Mammary epithelial cell (primary cell): ENCODE results near the gene SLC50A1.
"Not testable (repeated sequence)": the region's sequence is repeated elsewhere in the genome, so short reads cannot be mapped to it uniquely, and the experiment has no call there.

Experiments
- CTCF ChIP-seq, 2 donors: IDR thresholded peaks in 1 of 2; conservative IDR thresholded peaks in 1 of 2; 2 replicates each; pipeline ENCODE4 v1.5.1; 2011 to 2012; ENCODE audit warnings: inconsistent platforms in 2 of 2, low read length in 2 of 2, mild to moderate bottlenecking in 2 of 2, control low read depth in 1 of 2, low read depth in 1 of 2; ENCODE audit not compliant: insufficient read depth in 1 of 2; ENCODE audit errors: extremely low read depth in 1 of 2
- EZH2 ChIP-seq: IDR thresholded peaks from 2 replicates; pipeline ENCODE4 v1.6.1; 2012; ENCODE audit warnings: low read length, inconsistent platforms, borderline replicate concordance

GRCh38 chr1:155164625-155165024 lies 29.0 kb downstream of the SLC50A1 start:
- not testable (repeated sequence) for TF ChIP-seq CTCF (conservative IDR thresholded peaks at IDR 0.05 in 1 of 2, IDR thresholded peaks at IDR 0.05 in 1 of 2; ENCODE audit: extremely low read depth in 1 of 2, insufficient read depth in 1 of 2, low read depth in 1 of 2, low read length in 2 of 2); EZH2
